A549 (cell line): ENCODE measurements around the gene MT1A.

ENCODE experiments used
- CHD2 ChIP-seq: fragments of 150-350 bp; IDR thresholded peaks from 2 replicates; pipeline ENCODE4 v1.6.1; 2014; ENCODE audit warnings: low read length; ENCODE audit not compliant: partially characterized antibody
- CTCF ChIP-seq: fragments of >200 bp; sonication (Bioruptor Twin); formaldehyde crosslinking; IDR thresholded peaks from 3 replicates; pipeline ENCODE4 v1.5.1; 2016
- EP300 ChIP-seq, 2 experiments: fragments of >200 bp; sonication (Bioruptor Twin); formaldehyde crosslinking; IDR thresholded peaks; 2 replicates in 1 of 2; 3 replicates in 1 of 2; pipeline ENCODE4 v1.6.1; 2016 to 2017
- HOXB13 ChIP-seq: fragments of 250-450 bp; sonication (Bioruptor Pico); IDR thresholded peaks from 2 replicates; pipeline ENCODE4 v1.5.0; 2020; ENCODE audit warnings: low read depth, mild to moderate bottlenecking, moderate library complexity
- MYC ChIP-seq: IDR thresholded peaks from 2 replicates; pipeline ENCODE4 v1.6.1; 2012; ENCODE audit warnings: mild to moderate bottlenecking, inconsistent platforms, low read length, improper control_type of control experiment, borderline replicate concordance
- NFE2L2 ChIP-seq: fragments of 150-350 bp; conservative IDR thresholded peaks from 2 replicates; pipeline ENCODE4 v1.6.1; 2014; ENCODE audit warnings: low read length
- POLR2A ChIP-seq: IDR thresholded peaks from 2 replicates; pipeline ENCODE4 v1.6.1; 2012; ENCODE audit warnings: mild to moderate bottlenecking, low read length
- USF2 ChIP-seq: fragments of 450-650 bp; IDR thresholded peaks from 2 replicates; pipeline ENCODE4 v1.6.1; 2014; ENCODE audit warnings: antibody characterized with exemption

- no peak for TF ChIP-seq CTCF
- no peak for TF ChIP-seq USF2
- TF ChIP-seq NFE2L2 = no peak
- no peak for TF ChIP-seq CHD2
- no peak for TF ChIP-seq HOXB13 (CRISPR knock-in tag)
- TF ChIP-seq POLR2A = no peak
- no peak for TF ChIP-seq EP300 (IDR thresholded peaks at IDR 0.05)
- no peak for TF ChIP-seq MYC
Observed at GRCh38 chr16:56686758-56687157, 48.3 kb downstream of the MT1A start.
